Measurements from ENCODE around the gene COL9A1. TPM values are rescaled to one million over a fixed set of nuclear protein-coding genes. Genes with fewer than 3 reads are reported as not detected.
"Not testable (repeated sequence)": the region's sequence is repeated elsewhere in the genome, so short reads cannot be mapped to it uniquely, and the experiment has no call there.

Gene COL9A1
- polyA plus RNA-seq, 1 of the 3 experiments (the other 2 are of a cell fraction): 0.05 TPM

DNA sequence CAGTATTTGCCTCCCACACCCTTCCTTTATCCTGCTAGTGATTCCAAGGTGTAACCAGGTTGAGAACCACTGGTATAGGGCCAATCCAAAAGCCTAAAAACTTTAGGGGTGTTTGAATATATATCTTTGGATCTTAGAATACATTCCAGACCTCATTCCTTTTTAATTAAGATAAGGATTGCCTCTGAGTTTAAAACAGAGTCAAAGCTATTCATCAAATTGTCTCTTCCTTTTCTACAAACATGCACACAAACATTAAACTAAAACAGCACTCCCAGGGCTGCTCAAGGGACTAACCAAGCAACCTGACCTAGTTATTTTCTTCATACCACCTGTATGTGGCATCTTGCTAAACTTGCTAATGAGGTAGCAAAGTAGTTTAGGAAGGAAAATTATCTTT lies 22.1 kb upstream of the COL9A1 start:
- no peak overlapping the region for H3K27ac ChIP-seq (ENCODE audit: low read depth in 2 of 2, low read length in 1 of 2)
- no peak for DNase-seq
- H3K9me3 ChIP-seq: no peaks in the 10 kb centered on the region
- H3K4me2 ChIP-seq: no peak overlapping the region
- no peaks in the 10 kb centered on the region for H3K36me3 ChIP-seq (replicated peaks in 1 of 2; ENCODE audit: control insufficient read depth in 1 of 2, insufficient read depth in 2 of 2, low read length in 1 of 2)
- no peak overlapping the region for H3K9ac ChIP-seq
- H4K20me1 ChIP-seq (ENCODE audit: insufficient read depth): no peaks in the 10 kb centered on the region
- no peaks in the 10 kb centered on the region for H3F3A ChIP-seq (replicated peaks; ENCODE audit: insufficient read depth)
- TF ChIP-seq CHD2 (IDR thresholded peaks at IDR 0.05; ENCODE audit: low read length, partially characterized antibody): no peak
- TF ChIP-seq YY1 (IDR thresholded peaks at IDR 0.05; ENCODE audit: low read depth): no peak
- TF ChIP-seq FOXM1 (IDR thresholded peaks at IDR 0.05; ENCODE audit: low read depth): no peak
- TF ChIP-seq GATA2 (CRISPR knock-in tag; IDR thresholded peaks at IDR 0.05): no peak
- no peak for TF ChIP-seq SIN3A (IDR thresholded peaks at IDR 0.05; ENCODE audit: borderline replicate concordance, low read depth, low read length)
- H3K9me2 ChIP-seq: no peaks in the 10 kb centered on the region
- no peaks in the 10 kb centered on the region for H3K79me2 ChIP-seq (ENCODE audit: insufficient read depth)
- no peak overlapping the region for H3K4me3 ChIP-seq (ENCODE audit: low read depth in 2 of 2, low read length in 1 of 2)
- CTCF ChIA-PET: interaction anchor here (5.8 kb wide), 1 partner anchor 15 kb away, joined by 30 read pairs; no protein-coding TSS in a partner anchor
- no peaks in the 10 kb centered on the region for H3K27me3 ChIP-seq (ENCODE audit: insufficient read depth)
- H3K4me1 ChIP-seq (ENCODE audit: control insufficient read depth in 1 of 2, insufficient read depth in 2 of 2, low read depth in 1 of 2, low read length in 1 of 2): no peaks in the 10 kb centered on the region
- POLR2A ChIA-PET: no interaction called here
- no peak overlapping the region for H2AFZ ChIP-seq (ENCODE audit: low read depth)

DNA sequence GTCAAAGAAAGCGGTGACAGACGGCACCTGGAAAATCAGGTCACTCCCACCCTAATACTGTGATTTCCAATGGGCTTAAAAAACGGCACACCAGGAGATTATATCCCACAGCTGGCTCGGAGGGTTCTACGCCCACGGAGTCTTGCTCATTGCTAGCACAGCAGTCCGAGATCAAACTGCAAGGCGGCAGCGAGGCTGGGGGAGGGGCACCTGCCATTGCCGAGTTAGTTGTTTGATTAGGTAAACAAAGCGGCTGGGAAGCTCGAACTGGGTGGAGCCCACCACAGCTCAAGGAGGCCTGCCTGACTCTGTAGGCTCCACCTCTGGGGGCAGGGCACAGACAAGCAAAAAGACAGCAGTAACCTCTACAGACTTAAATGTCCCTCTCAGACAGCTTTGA lies 14.9 kb upstream of the COL9A1 start:
- CTCF ChIA-PET: interaction anchor here (0.7 to 1.0 kb wide), 2 partner anchors 9 to 51 kb away, joined by 3 read pairs; no protein-coding TSS in a partner anchor
- POLR2A ChIA-PET: not testable (repeated sequence)

DNA sequence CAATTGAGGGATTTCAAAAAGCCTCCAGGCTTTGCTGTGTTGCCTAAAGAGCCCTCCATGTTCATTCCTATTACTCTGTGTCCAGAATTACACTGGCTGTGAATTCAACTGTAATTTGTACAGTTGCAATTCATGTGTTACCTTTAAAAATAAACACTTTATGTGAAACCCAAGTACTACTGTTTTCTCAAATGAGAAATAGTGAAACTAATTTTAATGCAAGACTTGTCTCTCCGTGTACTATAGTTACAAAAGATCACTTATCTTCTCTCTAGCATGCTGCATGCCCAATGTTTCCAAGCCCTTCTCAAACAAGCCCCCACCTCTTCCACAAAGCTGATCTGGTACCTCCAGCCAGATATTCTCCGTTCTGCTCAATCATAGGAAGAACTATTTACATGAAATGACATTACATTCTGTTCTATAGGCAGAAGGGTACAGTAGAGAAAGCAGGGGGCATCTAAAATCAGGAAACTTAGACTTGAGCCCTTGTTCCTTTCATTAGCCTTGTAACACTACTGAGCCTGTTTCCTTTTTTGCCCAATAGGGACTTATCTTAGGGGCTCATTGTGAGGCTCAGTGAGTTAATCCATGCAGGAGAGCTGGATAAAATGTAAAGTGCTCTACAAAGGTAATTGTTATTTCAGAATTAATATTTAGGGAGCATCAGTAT lies 12.3 kb upstream of the COL9A1 start:
- WGBS (ENCODE audit: low lambda C conversion rate): 43% methylated on average over 2 of the region's 2 CpGs
- POLR2A ChIA-PET: no interaction called here
- CTCF ChIA-PET: interaction anchor here (1.7 to 9.4 kb wide), 2 partner anchors 53 to 94 kb away, joined by 4 to 321 read pairs; no protein-coding TSS in a partner anchor

More for the DNA sequence above, 14.9 kb upstream of the COL9A1 start:
- DNase-seq; H3K27ac ChIP-seq (ENCODE audit: low read depth in 2 of 2, low read length in 1 of 2); H3F3A ChIP-seq (replicated peaks; ENCODE audit: insufficient read depth); H4K20me1 ChIP-seq (ENCODE audit: insufficient read depth); H3K4me2 ChIP-seq; H3K9me3 ChIP-seq; H3K9ac ChIP-seq; H3K4me3 ChIP-seq (ENCODE audit: low read depth in 2 of 2, low read length in 1 of 2); H3K27me3 ChIP-seq (ENCODE audit: insufficient read depth); H2AFZ ChIP-seq (ENCODE audit: low read depth); H3K79me2 ChIP-seq (ENCODE audit: insufficient read depth); H3K4me1 ChIP-seq (ENCODE audit: control insufficient read depth in 1 of 2, insufficient read depth in 2 of 2, low read depth in 1 of 2, low read length in 1 of 2); H3K9me2 ChIP-seq; H3K36me3 ChIP-seq (replicated peaks in 1 of 2; ENCODE audit: control insufficient read depth in 1 of 2, insufficient read depth in 2 of 2, low read length in 1 of 2): not testable (repeated sequence)
- 60% methylated on average over 7 of the region's 12 CpGs for WGBS (ENCODE audit: low lambda C conversion rate)

More for the DNA sequence above, 12.3 kb upstream of the COL9A1 start:
- Histone ChIP-seq H3K9me2 (no peaks in the 10 kb centered on the region), H3F3A (replicated peaks; ENCODE audit: insufficient read depth) (no peaks in the 10 kb centered on the region), H3K9ac (no peak overlapping the region), H2AFZ (ENCODE audit: low read depth) (no peak overlapping the region), H3K4me3 (ENCODE audit: low read depth in 2 of 2, low read length in 1 of 2) (no peak overlapping the region), H3K27me3 (ENCODE audit: insufficient read depth) (peaks cover 5% of the 10 kb centered on the region; the same call in 1 of the 2 replicates), H3K9me3 (no peaks in the 10 kb centered on the region), H3K4me1 (ENCODE audit: control insufficient read depth in 1 of 2, insufficient read depth in 2 of 2, low read depth in 1 of 2, low read length in 1 of 2) (no peaks in the 10 kb centered on the region), H4K20me1 (ENCODE audit: insufficient read depth) (no peaks in the 10 kb centered on the region), H3K27ac (ENCODE audit: low read depth in 2 of 2, low read length in 1 of 2) (no peak overlapping the region), H3K4me2 (no peak overlapping the region), H3K36me3 (replicated peaks in 1 of 2; ENCODE audit: control insufficient read depth in 1 of 2, insufficient read depth in 2 of 2, low read length in 1 of 2) (no peaks in the 10 kb centered on the region), H3K79me2 (ENCODE audit: insufficient read depth) (no peaks in the 10 kb centered on the region)
- DNase-seq: no peak
- no peak for TF ChIP-seq MEF2A (IDR thresholded peaks at IDR 0.05; ENCODE audit: borderline replicate concordance, low read depth)
- TF ChIP-seq, protein P1, sequence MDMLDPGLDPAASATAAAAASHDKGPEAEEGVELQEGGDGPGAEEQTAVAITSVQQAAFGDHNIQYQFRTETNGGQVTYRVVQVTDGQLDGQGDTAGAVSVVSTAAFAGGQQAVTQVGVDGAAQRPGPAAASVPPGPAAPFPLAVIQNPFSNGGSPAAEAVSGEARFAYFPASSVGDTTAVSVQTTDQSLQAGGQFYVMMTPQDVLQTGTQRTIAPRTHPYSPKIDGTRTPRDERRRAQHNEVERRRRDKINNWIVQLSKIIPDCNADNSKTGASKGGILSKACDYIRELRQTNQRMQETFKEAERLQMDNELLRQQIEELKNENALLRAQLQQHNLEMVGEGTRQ (IDR thresholded peaks at IDR 0.05; ENCODE audit: borderline replicate concordance, low read depth, low read length): no peak
- TF ChIP-seq RXRA (IDR thresholded peaks at IDR 0.05; ENCODE audit: borderline replicate concordance, low read depth): no peak
- TF ChIP-seq SIN3A (IDR thresholded peaks at IDR 0.05; ENCODE audit: borderline replicate concordance, low read depth, low read length): no peak
- no peak for TF ChIP-seq RAD21 (IDR thresholded peaks at IDR 0.05; ENCODE audit: low read length)
- TF ChIP-seq FOSL2 (IDR thresholded peaks at IDR 0.05; ENCODE audit: borderline replicate concordance, low read depth): no peak
- no peak for TF ChIP-seq JUND (IDR thresholded peaks at IDR 0.05)
- TF ChIP-seq, protein P2, sequence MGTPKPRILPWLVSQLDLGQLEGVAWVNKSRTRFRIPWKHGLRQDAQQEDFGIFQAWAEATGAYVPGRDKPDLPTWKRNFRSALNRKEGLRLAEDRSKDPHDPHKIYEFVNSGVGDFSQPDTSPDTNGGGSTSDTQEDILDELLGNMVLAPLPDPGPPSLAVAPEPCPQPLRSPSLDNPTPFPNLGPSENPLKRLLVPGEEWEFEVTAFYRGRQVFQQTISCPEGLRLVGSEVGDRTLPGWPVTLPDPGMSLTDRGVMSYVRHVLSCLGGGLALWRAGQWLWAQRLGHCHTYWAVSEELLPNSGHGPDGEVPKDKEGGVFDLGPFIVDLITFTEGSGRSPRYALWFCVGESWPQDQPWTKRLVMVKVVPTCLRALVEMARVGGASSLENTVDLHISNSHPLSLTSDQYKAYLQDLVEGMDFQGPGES (IDR thresholded peaks at IDR 0.05; ENCODE audit: low read depth, low read length): no peak
- no peak for TF ChIP-seq ELF1 (IDR thresholded peaks at IDR 0.05)
- TF ChIP-seq, protein P3, sequence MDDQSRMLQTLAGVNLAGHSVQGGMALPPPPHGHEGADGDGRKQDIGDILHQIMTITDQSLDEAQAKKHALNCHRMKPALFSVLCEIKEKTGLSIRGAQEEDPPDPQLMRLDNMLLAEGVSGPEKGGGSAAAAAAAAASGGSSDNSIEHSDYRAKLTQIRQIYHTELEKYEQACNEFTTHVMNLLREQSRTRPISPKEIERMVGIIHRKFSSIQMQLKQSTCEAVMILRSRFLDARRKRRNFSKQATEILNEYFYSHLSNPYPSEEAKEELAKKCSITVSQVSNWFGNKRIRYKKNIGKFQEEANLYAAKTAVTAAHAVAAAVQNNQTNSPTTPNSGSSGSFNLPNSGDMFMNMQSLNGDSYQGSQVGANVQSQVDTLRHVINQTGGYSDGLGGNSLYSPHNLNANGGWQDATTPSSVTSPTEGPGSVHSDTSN (IDR thresholded peaks at IDR 0.05): no peak
- TF ChIP-seq YY1 (IDR thresholded peaks at IDR 0.05; ENCODE audit: low read depth): no peak
- TF ChIP-seq EZH2phosphoT487 (IDR thresholded peaks at IDR 0.05; ENCODE audit: borderline replicate concordance, low read depth): no peak
- no peak for TF ChIP-seq NRF1 (IDR thresholded peaks at IDR 0.05; ENCODE audit: low read depth, low read length)
- no peak for TF ChIP-seq GATA2 (CRISPR knock-in tag; IDR thresholded peaks at IDR 0.05)
- TF ChIP-seq, protein P4, sequence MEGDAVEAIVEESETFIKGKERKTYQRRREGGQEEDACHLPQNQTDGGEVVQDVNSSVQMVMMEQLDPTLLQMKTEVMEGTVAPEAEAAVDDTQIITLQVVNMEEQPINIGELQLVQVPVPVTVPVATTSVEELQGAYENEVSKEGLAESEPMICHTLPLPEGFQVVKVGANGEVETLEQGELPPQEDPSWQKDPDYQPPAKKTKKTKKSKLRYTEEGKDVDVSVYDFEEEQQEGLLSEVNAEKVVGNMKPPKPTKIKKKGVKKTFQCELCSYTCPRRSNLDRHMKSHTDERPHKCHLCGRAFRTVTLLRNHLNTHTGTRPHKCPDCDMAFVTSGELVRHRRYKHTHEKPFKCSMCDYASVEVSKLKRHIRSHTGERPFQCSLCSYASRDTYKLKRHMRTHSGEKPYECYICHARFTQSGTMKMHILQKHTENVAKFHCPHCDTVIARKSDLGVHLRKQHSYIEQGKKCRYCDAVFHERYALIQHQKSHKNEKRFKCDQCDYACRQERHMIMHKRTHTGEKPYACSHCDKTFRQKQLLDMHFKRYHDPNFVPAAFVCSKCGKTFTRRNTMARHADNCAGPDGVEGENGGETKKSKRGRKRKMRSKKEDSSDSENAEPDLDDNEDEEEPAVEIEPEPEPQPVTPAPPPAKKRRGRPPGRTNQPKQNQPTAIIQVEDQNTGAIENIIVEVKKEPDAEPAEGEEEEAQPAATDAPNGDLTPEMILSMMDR (IDR thresholded peaks at IDR 0.05): no peak
